ENCODE results near the gene SLC25A36. TPM values are rescaled to one million over a fixed set of nuclear protein-coding genes. Genes with fewer than 3 reads are reported as not detected.
"Not testable (repeated sequence)": the region's sequence is repeated elsewhere in the genome, so short reads cannot be mapped to it uniquely, and the experiment has no call there.

SLC25A36 gene
- total and polyA plus RNA-seq, 2 experiments from 2014 or later = 70.0 to 297 TPM

- Histone ChIP-seq H3K36me3 (no peaks in the 10 kb centered on the region), H3K9me3 (ENCODE audit: low read depth) (no peaks in the 10 kb centered on the region), H3K27me3 (no peaks in the 10 kb centered on the region), H3K27ac (no peak overlapping the region), H3K4me1 (ENCODE audit: low read depth) (no peaks in the 10 kb centered on the region), H3K4me3 (no peak overlapping the region)
- TF ChIP-seq CTCF (IDR thresholded peaks at IDR 0.05; ENCODE audit: low read depth, low read length) = no peak
- no peak for DNase-seq (ENCODE audit: low read depth in 1 of 2, low spot score in 1 of 2)
Observed at GRCh38 chr3:141011997-141012262, 70.3 kb downstream of the SLC25A36 start.

- Histone ChIP-seq H3K27ac (no peak overlapping the region), H3K9me3 (ENCODE audit: low read depth) (no peaks in the 10 kb centered on the region), H3K4me1 (ENCODE audit: low read depth) (no peaks in the 10 kb centered on the region), H3K4me3 (no peak overlapping the region), H3K27me3 (no peaks in the 10 kb centered on the region), H3K36me3 (no peaks in the 10 kb centered on the region)
- TF ChIP-seq CTCF (IDR thresholded peaks at IDR 0.05; ENCODE audit: low read depth, low read length) = no peak
- DNase-seq (ENCODE audit: low read depth in 1 of 2, low spot score in 1 of 2) = no peak
Observed at GRCh38 chr3:141012571-141012970, 70.9 kb downstream of the SLC25A36 start.

GRCh38 chr3:141015481-141015880 is 73.8 kb downstream of the SLC25A36 start:
- Histone ChIP-seq H3K9me3 (ENCODE audit: low read depth) (no peaks in the 10 kb centered on the region), H3K36me3 (no peaks in the 10 kb centered on the region), H3K4me1 (ENCODE audit: low read depth) (no peaks in the 10 kb centered on the region), H3K27ac (no peak overlapping the region), H3K4me3 (no peak overlapping the region), H3K27me3 (no peaks in the 10 kb centered on the region)
- DNase-seq (ENCODE audit: low read depth in 1 of 2, low spot score in 1 of 2) = no peak
- no peak for TF ChIP-seq CTCF (IDR thresholded peaks at IDR 0.05; ENCODE audit: low read depth, low read length)

GRCh38 chr3:141017366-141018322 is 76.0 kb downstream of the SLC25A36 start:
- H3K4me3 ChIP-seq; H3K36me3 ChIP-seq; H3K27ac ChIP-seq; H3K9me3 ChIP-seq (ENCODE audit: low read depth); DNase-seq (ENCODE audit: low read depth in 1 of 2, low spot score in 1 of 2); H3K4me1 ChIP-seq (ENCODE audit: low read depth); H3K27me3 ChIP-seq: not testable (repeated sequence)

GRCh38 chr3:141019244-141019643 is 77.6 kb downstream of the SLC25A36 start:
- no peaks in the 10 kb centered on the region for H3K4me1 ChIP-seq (ENCODE audit: low read depth)
- DNase-seq (ENCODE audit: low read depth in 1 of 2, low spot score in 1 of 2) = no peak
- H3K27ac ChIP-seq = no peak overlapping the region
- H3K36me3 ChIP-seq = no peaks in the 10 kb centered on the region
- H3K4me3 ChIP-seq = no peak overlapping the region
- no peaks in the 10 kb centered on the region for H3K9me3 ChIP-seq (ENCODE audit: low read depth)
- TF ChIP-seq CTCF (IDR thresholded peaks at IDR 0.05; ENCODE audit: low read depth, low read length) = no peak
- no peaks in the 10 kb centered on the region for H3K27me3 ChIP-seq

GRCh38 chr3:141020143-141020830 is 78.7 kb downstream of the SLC25A36 start:
- H3K36me3 ChIP-seq = no peaks in the 10 kb centered on the region
- H3K27me3 ChIP-seq = no peaks in the 10 kb centered on the region
- peaks cover 7% of the 10 kb centered on the region for H3K4me1 ChIP-seq (ENCODE audit: low read depth)
- DNase-seq (ENCODE audit: low read depth in 1 of 2, low spot score in 1 of 2) = no peak
- H3K4me3 ChIP-seq = no peak overlapping the region
- TF ChIP-seq CTCF (IDR thresholded peaks at IDR 0.05; ENCODE audit: low read depth, low read length) = no peak
- no peaks in the 10 kb centered on the region for H3K9me3 ChIP-seq (ENCODE audit: low read depth)
- H3K27ac ChIP-seq = no peak overlapping the region
